Measurements from ENCODE around the gene ZACN.

ZACN gene

DNA sequence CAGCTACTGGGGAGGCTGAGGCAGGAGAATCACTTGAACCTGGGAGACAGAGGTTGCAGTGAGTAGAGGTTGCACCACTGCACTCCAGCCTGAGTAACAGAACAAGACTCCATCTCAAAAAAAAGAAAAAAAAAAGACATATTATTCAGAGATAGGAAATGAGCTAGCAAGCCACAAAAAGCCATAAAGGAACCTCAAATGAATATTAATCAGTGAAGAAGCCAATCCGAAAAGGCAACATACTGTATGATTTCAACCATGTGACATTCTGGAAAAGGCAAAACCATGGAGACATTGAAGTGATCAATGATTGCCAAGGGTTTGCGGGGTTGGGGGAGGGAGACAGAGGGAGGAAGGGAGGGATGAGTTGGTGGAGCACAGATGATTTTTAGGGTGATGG, 33.0 kb downstream of the ZACN start:
- Histone ChIP-seq H3K4me3 (ENCODE audit: low read depth, low read length) (no peak overlapping the region), H3K9me3 (ENCODE audit: control insufficient read depth, insufficient read depth, low read depth, low read length) (peaks cover 3% of the 10 kb centered on the region; the same call in 1 of the 2 replicates), H3K27ac (ENCODE audit: low read depth, low read length) (no peak overlapping the region), H3K9ac (ENCODE audit: low read length) (no peak overlapping the region), H3K36me3 (ENCODE audit: control insufficient read depth, insufficient read depth, low read length) (no peaks in the 10 kb centered on the region), H3K4me1 (ENCODE audit: control insufficient read depth, insufficient read depth, low read length) (no peaks in the 10 kb centered on the region), H3K27me3 (ENCODE audit: control insufficient read depth, insufficient read depth, low read length) (no peaks in the 10 kb centered on the region)

DNA sequence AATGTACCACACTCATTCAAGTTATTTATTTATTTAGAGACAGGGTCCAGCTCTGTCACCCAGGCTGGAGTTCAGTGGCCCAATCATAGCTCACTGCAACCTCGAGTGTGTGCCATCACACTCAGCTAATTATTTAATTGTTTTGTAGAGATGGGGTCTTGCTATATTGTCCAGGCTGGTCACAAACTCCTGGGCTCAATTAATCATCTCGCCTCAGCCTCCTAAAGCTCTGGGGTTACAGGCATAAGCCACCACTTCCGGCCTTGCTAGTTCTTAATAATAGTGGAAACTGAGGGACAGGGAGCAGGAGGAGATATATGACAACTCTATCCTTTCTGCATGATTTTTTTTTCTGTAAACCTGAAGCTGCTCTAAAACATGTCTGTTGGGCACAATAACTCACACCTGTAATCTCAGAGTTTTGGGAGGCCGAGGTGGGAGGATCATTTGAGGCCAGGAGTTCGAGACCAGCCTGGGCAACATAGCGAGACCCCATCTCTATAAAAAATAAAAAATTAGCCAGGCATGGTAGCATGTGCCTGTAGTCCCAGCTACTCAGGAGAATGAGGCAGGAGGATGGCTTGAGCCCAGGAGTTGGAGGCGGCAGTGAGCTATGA, 36.3 kb downstream of the ZACN start:
- peaks cover 3% of the 10 kb centered on the region; the same call in 1 of the 2 replicates for H3K9me3 ChIP-seq (ENCODE audit: control insufficient read depth, insufficient read depth, low read depth, low read length)
- H3K27ac ChIP-seq (ENCODE audit: low read depth, low read length), result no peak overlapping the region
- H3K27me3 ChIP-seq (ENCODE audit: control insufficient read depth, insufficient read depth, low read length), result no peaks in the 10 kb centered on the region
- no peak overlapping the region for H3K4me3 ChIP-seq (ENCODE audit: low read depth, low read length)
- H3K36me3 ChIP-seq (ENCODE audit: control insufficient read depth, insufficient read depth, low read length), result no peaks in the 10 kb centered on the region
- H3K4me1 ChIP-seq (ENCODE audit: control insufficient read depth, insufficient read depth, low read length), result peaks cover 9% of the 10 kb centered on the region
- H3K9ac ChIP-seq (ENCODE audit: low read length), result no peak overlapping the region

DNA sequence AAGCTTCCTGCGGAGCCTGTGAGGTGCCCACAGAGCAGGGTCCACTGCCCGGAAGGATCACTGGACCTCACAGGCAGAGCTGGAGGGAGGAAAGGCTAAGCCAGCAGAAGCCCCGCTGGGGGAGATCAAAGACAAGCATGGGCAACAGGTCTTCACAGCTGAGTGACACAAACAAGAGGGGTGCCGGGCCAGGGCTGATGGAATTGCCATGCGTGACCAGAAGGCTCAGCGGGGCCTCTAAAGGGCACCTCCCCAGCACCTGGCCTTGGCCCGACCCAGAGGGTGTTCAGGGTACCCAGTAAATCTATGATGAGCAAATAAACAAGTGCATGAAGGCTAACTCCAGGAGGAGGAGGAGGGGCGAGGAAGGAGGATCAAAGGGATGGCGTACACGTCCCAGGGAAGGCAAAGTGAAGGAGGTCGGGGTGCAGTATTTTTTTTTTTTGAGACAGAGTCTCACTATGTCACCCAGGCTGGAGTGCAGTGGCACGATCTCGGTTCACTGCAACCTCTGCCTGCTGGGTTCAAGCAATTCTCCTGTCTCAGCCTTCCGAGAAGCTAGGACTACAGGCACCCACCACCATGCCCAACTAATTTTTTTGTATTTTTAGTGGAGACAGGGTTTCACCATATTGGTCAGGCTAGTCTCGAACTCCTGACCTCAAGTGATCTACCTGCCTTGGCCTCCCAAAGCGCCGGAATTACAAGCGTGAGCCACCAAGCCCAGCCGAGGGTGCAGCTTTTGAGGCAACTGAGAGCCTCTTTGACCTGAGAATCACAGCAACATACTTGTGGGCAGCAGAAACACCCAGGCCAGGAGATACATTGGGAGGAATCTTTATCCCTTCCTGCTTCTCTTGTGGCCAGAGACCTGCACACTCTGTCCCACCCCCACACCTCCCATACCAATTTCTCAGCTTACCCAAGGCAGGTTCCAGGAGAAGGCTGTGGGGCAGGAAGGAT, 40.7 kb downstream of the ZACN start:
- Histone ChIP-seq H3K9ac (ENCODE audit: low read length) (no peak overlapping the region), H3K4me1 (ENCODE audit: control insufficient read depth, insufficient read depth, low read length) (peaks cover 28% of the 10 kb centered on the region), H3K36me3 (ENCODE audit: control insufficient read depth, insufficient read depth, low read length) (no peaks in the 10 kb centered on the region), H3K4me3 (ENCODE audit: low read depth, low read length) (no peak overlapping the region), H3K27ac (ENCODE audit: low read depth, low read length) (no peak overlapping the region), H3K9me3 (ENCODE audit: control insufficient read depth, insufficient read depth, low read depth, low read length) (no peaks in the 10 kb centered on the region), H3K27me3 (ENCODE audit: control insufficient read depth, insufficient read depth, low read length) (peaks cover 24% of the 10 kb centered on the region)

DNA sequence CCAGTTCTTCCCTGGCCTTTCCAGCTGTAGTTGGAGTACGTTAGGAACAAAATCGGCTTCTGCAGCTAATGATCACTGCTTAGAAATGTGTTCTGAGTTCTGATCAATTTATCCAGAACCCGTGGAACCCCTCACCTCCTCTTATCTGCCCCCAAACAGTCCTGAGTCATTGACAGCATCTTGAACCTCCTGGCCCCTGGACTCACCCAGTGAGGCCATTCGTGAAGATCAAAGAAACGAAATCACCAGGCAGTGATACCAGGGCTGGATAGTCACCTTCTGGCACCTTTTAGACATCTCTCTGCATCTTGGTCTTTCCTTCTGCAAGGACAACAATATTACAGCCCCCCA, 41.7 kb downstream of the ZACN start:
- peaks cover 28% of the 10 kb centered on the region for H3K4me1 ChIP-seq (ENCODE audit: control insufficient read depth, insufficient read depth, low read length)
- H3K27ac ChIP-seq (ENCODE audit: low read depth, low read length), result no peak overlapping the region
- H3K9ac ChIP-seq (ENCODE audit: low read length), result no peak overlapping the region
- H3K9me3 ChIP-seq (ENCODE audit: control insufficient read depth, insufficient read depth, low read depth, low read length), result no peaks in the 10 kb centered on the region
- peaks cover 24% of the 10 kb centered on the region for H3K27me3 ChIP-seq (ENCODE audit: control insufficient read depth, insufficient read depth, low read length)
- no peak overlapping the region for H3K4me3 ChIP-seq (ENCODE audit: low read depth, low read length)
- H3K36me3 ChIP-seq (ENCODE audit: control insufficient read depth, insufficient read depth, low read length), result no peaks in the 10 kb centered on the region

DNA sequence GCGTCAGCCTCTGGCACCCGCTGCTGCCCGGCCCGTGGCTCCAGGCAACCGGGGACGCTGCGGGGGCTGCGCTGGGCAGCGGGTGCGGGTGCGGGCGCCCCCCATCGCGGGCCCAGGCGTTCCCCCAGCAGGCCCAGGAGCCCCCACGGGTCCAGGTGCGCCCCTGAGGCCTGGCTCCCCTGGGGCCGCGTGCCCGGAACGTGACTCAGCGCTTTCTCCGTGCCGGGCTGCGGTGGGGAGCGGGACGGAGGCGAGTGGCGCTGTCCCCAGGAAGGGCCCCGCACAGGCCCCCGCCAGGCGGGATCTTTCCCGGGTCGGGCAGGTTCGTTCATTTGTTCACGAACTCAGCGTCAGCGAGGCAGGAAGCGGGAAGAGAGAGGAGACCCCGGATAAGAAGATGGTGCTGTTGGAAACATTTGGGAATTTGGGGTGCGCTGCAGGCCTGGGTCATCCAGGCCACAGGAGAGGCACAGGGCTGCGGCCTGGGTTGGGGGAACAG, 43.0 kb downstream of the ZACN start:
- Histone ChIP-seq H3K27ac (ENCODE audit: low read depth, low read length) (no peak overlapping the region; the same call in 1 of the 2 replicates), H3K9ac (ENCODE audit: low read length) (peak overlapping the region; percentile 59)

DNA sequence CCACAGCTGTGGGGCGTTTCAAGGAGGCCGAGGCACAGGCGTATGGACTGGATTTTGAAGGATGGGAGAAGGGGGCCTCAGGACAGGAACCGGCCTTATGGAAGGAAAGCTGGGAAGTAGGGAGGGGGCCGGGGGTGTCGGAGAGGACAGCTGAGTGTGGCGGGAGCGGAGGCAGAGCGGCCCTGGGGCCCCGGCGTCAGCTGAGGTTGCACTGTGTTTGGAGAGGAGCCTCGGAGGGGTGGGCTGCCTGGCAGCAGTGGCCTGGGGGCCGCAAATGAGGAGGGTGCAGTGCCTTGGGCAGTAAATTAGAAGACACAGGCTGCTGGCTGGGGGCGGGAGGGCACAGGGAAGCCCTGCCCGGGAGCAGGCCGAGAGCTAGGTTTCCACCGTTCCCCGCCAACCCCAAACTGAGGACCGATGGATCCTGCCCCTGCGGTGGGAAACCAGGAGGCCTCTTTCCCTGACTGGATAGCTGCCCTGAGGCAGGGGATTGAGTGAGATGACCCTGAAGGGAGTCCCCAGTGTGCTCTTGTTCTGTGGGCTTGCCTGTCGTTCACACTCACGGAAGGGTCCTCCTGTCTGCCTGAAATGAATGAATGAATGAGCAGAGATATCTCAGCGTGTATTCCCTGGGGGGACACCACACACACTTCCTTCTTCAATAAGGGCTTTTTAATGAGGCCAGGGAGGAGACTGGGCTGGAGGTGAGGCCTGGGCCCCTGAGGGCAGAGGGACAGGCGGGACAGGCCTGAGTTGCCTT, 43.6 kb downstream of the ZACN start:
- H3K9me3 ChIP-seq (ENCODE audit: control insufficient read depth, insufficient read depth, low read depth, low read length), result no peaks in the 10 kb centered on the region
- H3K27ac ChIP-seq (ENCODE audit: low read depth, low read length), result no peak overlapping the region
- H3K36me3 ChIP-seq (ENCODE audit: control insufficient read depth, insufficient read depth, low read length), result no peaks in the 10 kb centered on the region
- peaks cover 28% of the 10 kb centered on the region for H3K4me1 ChIP-seq (ENCODE audit: control insufficient read depth, insufficient read depth, low read length)
- H3K9ac ChIP-seq (ENCODE audit: low read length), result peak overlapping the region; percentile 59
- peaks cover 30% of the 10 kb centered on the region for H3K27me3 ChIP-seq (ENCODE audit: control insufficient read depth, insufficient read depth, low read length)
- peak overlapping the region; percentile 46 for H3K4me3 ChIP-seq (ENCODE audit: low read depth, low read length)

More for the DNA sequence above, 43.0 kb downstream of the ZACN start:
- H3K4me3 ChIP-seq (ENCODE audit: low read depth, low read length), result peak overlapping the region; percentile 46
- H3K36me3 ChIP-seq (ENCODE audit: control insufficient read depth, insufficient read depth, low read length), result no peaks in the 10 kb centered on the region
- H3K9me3 ChIP-seq (ENCODE audit: control insufficient read depth, insufficient read depth, low read depth, low read length), result no peaks in the 10 kb centered on the region
- peaks cover 28% of the 10 kb centered on the region for H3K27me3 ChIP-seq (ENCODE audit: control insufficient read depth, insufficient read depth, low read length)
- peaks cover 28% of the 10 kb centered on the region for H3K4me1 ChIP-seq (ENCODE audit: control insufficient read depth, insufficient read depth, low read length)

DNA sequence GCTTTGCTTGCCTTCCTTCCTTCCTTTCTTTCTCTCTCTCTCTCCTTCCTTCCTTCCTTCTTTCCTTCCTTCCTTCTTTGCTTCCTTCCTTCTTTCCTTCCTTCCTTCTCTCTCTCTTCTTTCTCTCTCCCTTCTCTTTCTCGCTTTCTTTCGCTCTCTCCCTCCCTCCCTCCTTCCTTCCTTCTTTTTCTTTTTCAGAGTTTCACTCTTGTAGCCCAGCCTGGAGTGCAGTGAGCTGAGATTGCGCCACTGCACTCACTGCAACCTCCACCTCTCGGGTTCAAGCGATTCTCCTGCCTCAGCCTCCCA, 44.2 kb downstream of the ZACN start:
- no peak overlapping the region for H3K4me3 ChIP-seq (ENCODE audit: low read depth, low read length)
- H3K27ac ChIP-seq (ENCODE audit: low read depth, low read length), result no peak overlapping the region
- no peak overlapping the region for H3K9ac ChIP-seq (ENCODE audit: low read length)
- H3K27me3 ChIP-seq (ENCODE audit: control insufficient read depth, insufficient read depth, low read length), result peaks cover 30% of the 10 kb centered on the region
- peaks cover 28% of the 10 kb centered on the region for H3K4me1 ChIP-seq (ENCODE audit: control insufficient read depth, insufficient read depth, low read length)
- H3K36me3 ChIP-seq (ENCODE audit: control insufficient read depth, insufficient read depth, low read length), result no peaks in the 10 kb centered on the region
- no peaks in the 10 kb centered on the region for H3K9me3 ChIP-seq (ENCODE audit: control insufficient read depth, insufficient read depth, low read depth, low read length)

DNA sequence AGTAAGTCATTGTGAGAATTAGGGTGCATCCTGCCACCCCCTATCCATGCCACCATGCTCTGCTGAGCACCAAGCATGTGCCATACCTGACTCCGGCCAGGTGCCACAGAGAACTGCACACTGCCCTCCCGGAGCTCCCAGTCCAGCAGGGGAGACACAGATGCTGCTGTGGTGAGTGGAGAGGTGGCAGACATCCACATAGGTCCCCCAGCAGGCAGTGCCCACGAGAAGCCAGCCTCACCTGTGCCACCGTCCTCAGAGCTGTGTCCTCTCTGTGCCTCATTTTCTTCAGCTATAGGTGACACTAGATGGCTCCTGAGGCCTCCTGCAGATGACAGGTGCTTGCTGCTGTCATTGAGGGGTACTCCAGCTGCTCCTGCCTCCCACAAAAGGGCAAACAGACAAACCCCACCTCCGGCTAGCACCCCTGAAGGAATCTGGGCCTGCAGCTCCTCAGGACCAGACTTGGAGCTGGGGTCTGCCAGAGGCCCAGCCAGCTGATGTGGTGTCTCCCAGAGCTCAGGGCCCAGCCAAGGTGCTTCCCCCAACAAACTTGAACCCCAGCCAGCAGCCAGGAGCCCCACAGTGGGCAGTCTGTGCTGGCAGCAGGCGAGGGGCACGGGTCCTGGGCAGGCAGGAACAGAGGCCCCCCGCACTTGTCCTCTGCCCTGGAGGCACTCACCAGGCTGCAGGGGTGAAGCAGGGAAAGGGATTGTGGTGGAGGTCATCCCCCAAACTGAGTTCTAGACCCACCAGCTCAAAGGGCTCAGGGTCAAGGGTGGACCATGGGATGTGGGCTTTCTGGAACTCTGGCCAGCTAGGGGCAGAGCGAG, 45.0 kb downstream of the ZACN start:
- H3K36me3 ChIP-seq (ENCODE audit: control insufficient read depth, insufficient read depth, low read length), result no peaks in the 10 kb centered on the region
- no peak overlapping the region for H3K4me3 ChIP-seq (ENCODE audit: low read depth, low read length)
- peaks cover 30% of the 10 kb centered on the region for H3K27me3 ChIP-seq (ENCODE audit: control insufficient read depth, insufficient read depth, low read length)
- H3K4me1 ChIP-seq (ENCODE audit: control insufficient read depth, insufficient read depth, low read length), result peaks cover 28% of the 10 kb centered on the region
- no peak overlapping the region for H3K9ac ChIP-seq (ENCODE audit: low read length)
- H3K9me3 ChIP-seq (ENCODE audit: control insufficient read depth, insufficient read depth, low read depth, low read length), result no peaks in the 10 kb centered on the region
- no peak overlapping the region for H3K27ac ChIP-seq (ENCODE audit: low read depth, low read length)

DNA sequence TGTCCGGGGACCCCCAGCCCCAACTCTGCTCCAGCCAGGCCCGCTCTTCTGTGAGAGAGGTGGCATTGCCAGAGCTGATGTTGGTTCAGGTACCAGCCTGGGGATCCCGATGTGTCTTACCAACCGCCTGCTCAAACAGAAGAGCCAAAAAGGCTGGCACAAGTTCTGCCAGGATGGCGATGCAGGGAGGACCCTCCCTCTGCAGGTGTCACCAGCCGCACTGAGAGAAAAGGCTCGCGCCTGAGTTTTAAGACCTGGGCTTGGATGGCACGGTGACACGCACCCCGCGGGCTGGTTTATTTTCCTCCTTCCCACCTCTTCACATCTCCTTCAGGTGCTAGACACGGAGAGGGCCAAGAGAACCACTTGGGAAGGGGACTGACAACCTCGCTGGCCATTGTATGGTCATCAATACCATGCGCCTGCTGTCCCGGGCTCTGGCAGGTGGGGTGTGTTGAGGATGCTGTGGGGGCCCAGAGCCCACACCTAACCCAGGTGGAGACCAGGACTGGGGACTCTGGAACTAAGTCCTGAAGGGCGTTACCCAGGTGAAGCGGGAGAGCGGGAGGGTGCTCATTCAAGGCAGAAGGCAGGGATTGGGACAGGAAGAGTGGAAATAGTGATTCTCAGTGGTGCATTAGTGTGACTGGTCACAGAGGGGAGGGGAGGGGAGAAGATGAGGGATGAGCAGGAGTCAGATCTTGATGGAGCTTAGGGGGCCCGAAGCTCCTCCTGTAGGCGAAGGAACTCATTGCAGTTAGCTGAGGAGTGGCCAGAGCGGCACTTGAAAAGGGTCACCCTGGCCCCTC, 45.8 kb downstream of the ZACN start:
- Histone ChIP-seq H3K36me3 (ENCODE audit: control insufficient read depth, insufficient read depth, low read length) (no peaks in the 10 kb centered on the region), H3K9ac (ENCODE audit: low read length) (no peak overlapping the region)

DNA sequence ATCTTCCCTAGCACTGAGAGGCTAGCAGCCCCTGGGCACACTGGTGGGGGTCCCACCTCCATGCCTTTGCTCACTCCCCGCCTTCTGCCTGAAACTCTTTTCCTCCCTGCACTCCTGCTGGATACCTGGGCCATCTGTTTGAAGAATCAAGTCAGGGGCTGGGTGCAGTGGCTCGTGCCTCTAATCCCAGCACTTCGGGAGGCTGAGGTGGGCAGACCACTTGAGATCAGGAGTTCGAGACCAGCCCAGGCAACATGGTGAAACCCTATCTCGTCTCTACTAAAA, 46.4 kb downstream of the ZACN start:
- no peak overlapping the region for H3K4me3 ChIP-seq (ENCODE audit: low read depth, low read length)
- peaks cover 20% of the 10 kb centered on the region for H3K4me1 ChIP-seq (ENCODE audit: control insufficient read depth, insufficient read depth, low read length)
- H3K27ac ChIP-seq (ENCODE audit: low read depth, low read length), result no peak overlapping the region

More for the DNA sequence above, 45.8 kb downstream of the ZACN start:
- no peak overlapping the region for H3K27ac ChIP-seq (ENCODE audit: low read depth, low read length)
- H3K4me1 ChIP-seq (ENCODE audit: control insufficient read depth, insufficient read depth, low read length), result peaks cover 22% of the 10 kb centered on the region
- H3K4me3 ChIP-seq (ENCODE audit: low read depth, low read length), result no peak overlapping the region
- H3K9me3 ChIP-seq (ENCODE audit: control insufficient read depth, insufficient read depth, low read depth, low read length), result no peaks in the 10 kb centered on the region
- peaks cover 33% of the 10 kb centered on the region for H3K27me3 ChIP-seq (ENCODE audit: control insufficient read depth, insufficient read depth, low read length)

More for the DNA sequence above, 46.4 kb downstream of the ZACN start:
- Histone ChIP-seq H3K27me3 (ENCODE audit: control insufficient read depth, insufficient read depth, low read length) (peaks cover 38% of the 10 kb centered on the region), H3K36me3 (ENCODE audit: control insufficient read depth, insufficient read depth, low read length) (no peaks in the 10 kb centered on the region), H3K9me3 (ENCODE audit: control insufficient read depth, insufficient read depth, low read depth, low read length) (no peaks in the 10 kb centered on the region), H3K9ac (ENCODE audit: low read length) (no peak overlapping the region)
